Activated CD4-positive, alpha-beta T cell treated with anti-CD3 and anti-CD28 coated beads for 36 hours (primary cell): ENCODE results near the gene CAMKV. TPM values are rescaled to one million over a fixed set of nuclear protein-coding genes. Genes with fewer than 3 reads are reported as not detected.
"Not testable (repeated sequence)": the region's sequence is repeated elsewhere in the genome, so short reads cannot be mapped to it uniquely, and the experiment has no call there.

Source experiments
- ATAC-seq: fragments of 200-7000 bp; cut with Tn5 transposase; one replicate; pipeline ENCODE4 v1.10.0; 2021; ENCODE audit warnings: mild to moderate bottlenecking, moderate library complexity
- CTCF ChIA-PET: fragments of 350-600 bp; sonication (Branson Sonifier 250); formaldehyde crosslinking; loops from one replicate; lab custom pipeline; 2021; ENCODE audit warnings: antibody characterized with exemption; lab: Charles Lee
- POLR2A ChIA-PET: fragments of 350-600 bp; sonication (Branson Sonifier 250); formaldehyde crosslinking; loops from one replicate; lab custom pipeline; 2021; ENCODE audit warnings: antibody characterized with exemption, inconsistent platforms; lab: Charles Lee
- DNase-seq: peaks from one replicate; pipeline ENCODE4 v3.0.0-alpha.2; 2020
- H3K27ac Mint-ChIP-seq: one replicate; pipeline ENCODE4 v1.8.0; 2021; ENCODE audit warnings: mixed read lengths
- H3K27me3 Mint-ChIP-seq: one replicate; pipeline ENCODE4 v1.8.0; 2021; ENCODE audit warnings: mixed read lengths
- H3K36me3 Mint-ChIP-seq: one replicate; pipeline ENCODE4 v1.8.0; 2021; ENCODE audit warnings: low read depth, mixed read lengths
- H3K4me1 Mint-ChIP-seq: one replicate; pipeline ENCODE4 v1.8.0; 2021; ENCODE audit warnings: mixed read lengths
- H3K4me3 Mint-ChIP-seq: one replicate; pipeline ENCODE4 v1.8.0; 2021; ENCODE audit warnings: mild to moderate bottlenecking, moderate library complexity, mixed read lengths
- H3K9me3 Mint-ChIP-seq: one replicate; pipeline ENCODE4 v1.8.0; 2021; ENCODE audit warnings: low read depth, mixed read lengths
- intact Hi-C, 2 experiments: fragments of 100-400 bp; cut with DNase I in 1 of 2; cut with micrococcal nuclease in 1 of 2; formaldehyde crosslinking; loops; one replicate each; pipeline versions ENCODE4 v1.14.2 to v1.15.1; 2022 to 2024; cut with DNase I, micrococcal nuclease
- total RNA-seq, 2 experiments: library from RNA; stranded (reverse); gene quantifications; one replicate each; pipeline ENCODE4 v1.2.3, GENCODE V29; 2021

Gene CAMKV, protein sequence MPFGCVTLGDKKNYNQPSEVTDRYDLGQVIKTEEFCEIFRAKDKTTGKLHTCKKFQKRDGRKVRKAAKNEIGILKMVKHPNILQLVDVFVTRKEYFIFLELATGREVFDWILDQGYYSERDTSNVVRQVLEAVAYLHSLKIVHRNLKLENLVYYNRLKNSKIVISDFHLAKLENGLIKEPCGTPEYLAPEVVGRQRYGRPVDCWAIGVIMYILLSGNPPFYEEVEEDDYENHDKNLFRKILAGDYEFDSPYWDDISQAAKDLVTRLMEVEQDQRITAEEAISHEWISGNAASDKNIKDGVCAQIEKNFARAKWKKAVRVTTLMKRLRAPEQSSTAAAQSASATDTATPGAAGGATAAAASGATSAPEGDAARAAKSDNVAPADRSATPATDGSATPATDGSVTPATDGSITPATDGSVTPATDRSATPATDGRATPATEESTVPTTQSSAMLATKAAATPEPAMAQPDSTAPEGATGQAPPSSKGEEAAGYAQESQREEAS
- total RNA-seq, result 1 to 10 TPM; 1.1 to 1.3 TPM

DNA sequence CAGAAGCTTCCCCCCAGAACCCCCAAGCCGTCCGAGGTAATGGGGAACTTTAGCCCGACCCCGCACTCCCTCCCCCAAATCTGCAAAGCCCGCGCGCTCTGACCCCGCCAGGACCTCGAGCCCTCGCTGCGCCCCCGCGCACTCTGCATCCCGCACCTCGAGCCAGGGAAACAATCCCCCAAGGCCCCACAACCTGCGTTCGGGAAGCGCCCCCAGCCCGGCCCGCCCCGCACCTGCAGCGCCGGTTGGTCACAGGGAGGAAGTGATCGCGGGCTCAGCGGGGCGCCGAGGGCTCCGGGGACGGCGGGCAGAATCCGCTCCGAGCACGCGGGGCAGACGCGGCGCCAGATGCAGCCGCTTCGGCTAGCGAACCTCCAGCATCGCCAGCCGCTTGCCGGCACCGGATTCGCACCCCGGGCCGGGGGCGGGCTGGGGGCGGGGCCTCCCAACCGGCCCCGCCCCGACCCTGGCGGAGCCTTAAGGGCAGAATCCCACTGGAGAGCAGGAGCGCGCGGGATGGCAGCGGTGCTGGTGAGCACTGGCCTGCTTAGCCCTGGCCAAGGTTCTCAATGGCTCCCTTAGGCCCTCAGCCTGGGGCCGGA is at the start of gene CAMKV:
Gene CAMKV, minus strand, starts transcription at position 382 of the 602 bp plus-strand sequence. CDS start 7,518 bp downstream, outside the sequence.
- H3K27me3 Mint-ChIP-seq, result peaks cover 29% of the 10 kb centered on the region
- no peaks in the 10 kb centered on the region for H3K4me1 Mint-ChIP-seq
- peak; percentile 59 for ATAC-seq
- ChIA-PET POLR2A (interaction anchor here (0.6 kb wide), 1 partner anchor 120 kb away, joined by 8 read pairs; no protein-coding TSS in a partner anchor), CTCF (interaction anchor here (0.7 kb wide), 1 partner anchor 319 kb away, joined by 3 read pairs; no protein-coding TSS in a partner anchor)
- H3K4me3 Mint-ChIP-seq, result no peak within 1 kb of the TSS
- H3K36me3 Mint-ChIP-seq, result no peaks in the 10 kb centered on the region
- peak; percentile 61 for DNase-seq
- H3K27ac Mint-ChIP-seq, result no peak within 1 kb of the TSS
- intact Hi-C loops, result loop anchor here in 1 of 2 experiments (1.0 kb wide), 1 partner anchor 13 kb away; the partner anchor contains the start of gene TRAIP
- H3K9me3 Mint-ChIP-seq, result no peaks in the 10 kb centered on the region

DNA sequence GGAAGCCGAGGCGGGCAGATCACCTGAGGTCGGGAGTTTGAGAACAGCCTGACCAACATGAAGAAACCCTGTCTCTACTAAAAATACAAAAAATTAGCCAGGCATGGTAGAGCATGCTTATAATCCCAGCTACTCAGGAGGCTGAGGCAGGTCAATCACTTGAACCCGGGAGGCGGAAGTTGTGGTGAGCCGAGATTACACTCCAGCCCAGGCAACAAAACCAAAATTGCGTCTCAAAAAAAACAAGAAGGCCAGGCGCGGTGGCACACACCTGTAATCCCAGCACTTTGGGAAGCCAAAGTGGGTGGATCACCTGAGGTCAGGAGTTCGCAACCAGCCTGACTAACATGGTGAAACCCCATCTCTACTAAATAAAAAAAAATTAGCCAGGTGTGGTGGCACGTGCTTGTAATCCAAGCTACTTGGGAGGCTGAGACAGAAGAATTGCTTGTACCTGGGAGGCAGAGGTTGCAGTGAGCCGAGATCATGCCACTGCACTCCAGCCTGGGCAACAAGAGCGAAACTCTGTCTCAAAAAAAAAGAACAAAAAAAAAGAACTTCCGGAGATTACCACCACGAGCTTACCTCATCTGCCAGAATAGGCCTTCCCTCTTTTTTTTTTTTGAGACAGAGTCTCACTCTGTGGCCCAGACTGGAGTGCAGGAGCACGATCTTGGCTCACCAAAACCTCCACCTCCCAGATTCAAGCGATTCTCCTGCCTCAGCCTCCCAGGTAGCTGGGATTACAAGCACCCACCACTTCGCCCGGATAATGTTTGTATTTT is 48.3 kb upstream of the CAMKV start:
- H3K4me3 Mint-ChIP-seq, H3K27me3 Mint-ChIP-seq, DNase-seq, CTCF ChIA-PET, ATAC-seq, H3K9me3 Mint-ChIP-seq, H3K36me3 Mint-ChIP-seq, intact Hi-C loops, H3K4me1 Mint-ChIP-seq: not testable (repeated sequence)
- POLR2A ChIA-PET, result interaction anchor here (0.5 kb wide), 1 partner anchor 54 kb away, joined by 4 read pairs; no protein-coding TSS in a partner anchor
- peak overlapping the region; percentile 51 for H3K27ac Mint-ChIP-seq

DNA sequence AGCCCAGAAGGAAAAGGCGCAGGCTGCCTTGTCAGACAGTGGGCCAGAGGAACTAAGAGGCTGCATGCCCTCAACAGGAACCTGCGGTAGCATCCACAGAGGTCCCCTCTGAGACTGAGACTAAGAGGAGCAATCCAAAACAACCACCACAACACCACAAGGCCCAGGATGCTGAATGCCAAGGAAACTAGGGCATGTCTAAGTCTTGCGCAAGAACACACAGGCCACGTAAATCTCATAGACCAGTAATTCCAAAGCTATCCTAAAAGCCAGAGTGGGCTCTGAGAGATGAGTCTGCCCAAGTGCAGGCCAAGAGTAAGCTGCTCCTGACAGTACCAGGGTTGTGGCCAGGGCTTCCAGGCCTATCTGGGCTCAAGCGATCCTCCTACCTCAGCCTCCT is 47.0 kb upstream of the CAMKV start:
- ATAC-seq (no peak), DNase-seq (no peak)
- POLR2A ChIA-PET, result no interaction called here
- H3K27me3 Mint-ChIP-seq, result no peaks in the 10 kb centered on the region
- H3K9me3 Mint-ChIP-seq, result no peaks in the 10 kb centered on the region
- peaks cover 6% of the 10 kb centered on the region for H3K36me3 Mint-ChIP-seq
- no peak overlapping the region for H3K4me3 Mint-ChIP-seq
- H3K27ac Mint-ChIP-seq, result no peak overlapping the region
- no peaks in the 10 kb centered on the region for H3K4me1 Mint-ChIP-seq
- CTCF ChIA-PET, result no interaction called here
- intact Hi-C loops, result no loop called here

DNA sequence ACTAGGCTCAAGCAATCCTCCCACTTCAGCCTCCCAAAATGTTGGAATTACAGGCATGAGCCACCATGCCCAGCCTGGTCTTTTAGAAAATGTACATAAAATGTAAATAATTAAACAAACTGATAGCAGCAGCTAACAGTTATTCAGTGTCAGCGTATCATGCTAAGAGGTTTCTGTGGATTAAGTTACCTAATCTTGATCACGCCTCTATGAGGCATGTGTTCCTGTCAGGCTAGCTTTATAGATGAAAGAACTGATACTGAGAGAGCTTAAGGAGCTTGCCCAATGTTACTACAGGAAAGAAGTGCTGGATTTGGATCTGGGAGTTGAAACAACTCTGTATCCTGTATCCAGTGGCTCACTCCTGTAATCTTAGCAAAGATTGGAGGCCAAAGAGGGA is 45.2 kb upstream of the CAMKV start:
- no peak overlapping the region for H3K27ac Mint-ChIP-seq
- H3K9me3 Mint-ChIP-seq, result no peaks in the 10 kb centered on the region
- intact Hi-C loops, result no loop called here
- H3K36me3 Mint-ChIP-seq, result peaks cover 9% of the 10 kb centered on the region
- H3K4me1 Mint-ChIP-seq, result no peaks in the 10 kb centered on the region
- no peak overlapping the region for H3K4me3 Mint-ChIP-seq
- H3K27me3 Mint-ChIP-seq, result no peaks in the 10 kb centered on the region
- DNase-seq, result no peak
- ChIA-PET CTCF (interaction anchor here (0.6 to 2.4 kb wide), 3 partner anchors 9 to 834 kb away, joined by 5 to 9 read pairs (median 6); partner anchors contain the start of gene MON1A), POLR2A (interaction anchor here (0.5 kb wide), 1 partner anchor 110 kb away, joined by 3 read pairs; no protein-coding TSS in a partner anchor)
- ATAC-seq, result no peak

DNA sequence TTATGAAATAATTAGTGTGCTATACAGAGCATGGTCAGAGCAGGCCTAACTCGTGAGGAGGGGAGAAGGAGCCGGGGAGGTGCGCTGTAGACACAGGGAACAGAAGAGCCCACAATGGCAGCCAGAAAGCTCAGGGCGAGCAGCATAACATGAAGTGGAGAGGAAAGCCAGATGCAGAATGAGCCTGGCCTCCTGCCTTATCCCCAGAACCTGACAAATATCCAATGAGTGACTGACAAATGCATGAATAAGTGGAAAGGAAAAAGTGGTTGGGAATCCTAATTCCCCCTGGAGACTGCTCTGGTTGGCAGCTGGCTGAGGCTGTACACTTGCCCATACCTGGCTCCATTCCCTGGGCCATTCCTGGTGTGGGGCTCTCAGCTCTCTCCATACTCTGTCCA is 43.2 kb upstream of the CAMKV start:
- Mint-ChIP-seq H3K27ac (no peak overlapping the region), H3K27me3 (no peaks in the 10 kb centered on the region), H3K4me3 (no peak overlapping the region), H3K4me1 (no peaks in the 10 kb centered on the region), H3K36me3 (peaks cover 12% of the 10 kb centered on the region), H3K9me3 (no peaks in the 10 kb centered on the region)
- ATAC-seq (no peak), DNase-seq (no peak)
- ChIA-PET POLR2A (no interaction called here), CTCF (interaction anchor here (0.7 kb wide), 1 partner anchor 101 kb away, joined by 3 read pairs; no protein-coding TSS in a partner anchor)
- intact Hi-C loops, result no loop called here

DNA sequence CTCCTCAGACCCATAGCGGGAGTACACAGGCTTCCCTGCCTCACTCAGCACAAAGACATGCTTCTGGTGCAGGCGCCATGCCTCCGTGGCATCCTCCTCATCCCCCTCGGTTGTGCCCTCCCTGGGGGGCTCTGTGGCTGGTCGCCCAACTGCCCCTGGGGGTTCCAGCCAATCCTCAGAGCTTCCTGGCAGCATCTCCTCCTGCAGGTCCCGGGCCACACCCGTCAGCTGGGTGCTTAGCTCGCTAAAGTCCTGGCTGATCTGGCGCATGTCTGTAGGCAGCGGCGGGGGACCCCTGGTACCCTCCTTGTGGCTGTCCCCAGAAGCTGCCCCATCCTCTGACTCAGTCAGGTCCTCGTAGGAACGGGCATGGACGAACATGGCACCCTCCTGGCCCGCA is 41.9 kb upstream of the CAMKV start:
- POLR2A ChIA-PET, result no interaction called here

DNA sequence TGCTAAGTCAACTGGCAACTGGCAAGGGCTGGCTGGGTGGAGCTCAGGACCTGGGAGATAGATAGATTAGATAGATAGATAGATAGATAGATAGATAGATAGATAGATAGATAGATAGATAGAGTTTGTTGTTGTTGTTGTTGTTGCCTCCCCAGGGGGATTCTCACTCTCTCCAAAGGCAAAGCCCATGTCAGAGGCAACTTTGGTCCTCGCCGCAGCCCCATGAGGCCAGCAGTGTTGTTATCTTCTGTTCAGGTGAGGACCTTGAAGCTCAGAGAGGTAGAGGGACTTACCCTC is 41.4 kb upstream of the CAMKV start:
- H3K9me3 Mint-ChIP-seq, result no peaks in the 10 kb centered on the region
- ATAC-seq (no peak), DNase-seq (no peak)
- ChIA-PET CTCF (interaction anchor here (0.6 to 1.5 kb wide), 2 partner anchors 17 to 137 kb away, joined by 3 to 4 read pairs; no protein-coding TSS in a partner anchor), POLR2A (no interaction called here)
- no peak overlapping the region for H3K4me3 Mint-ChIP-seq
- peaks cover 11% of the 10 kb centered on the region for H3K36me3 Mint-ChIP-seq
- H3K27me3 Mint-ChIP-seq, result no peaks in the 10 kb centered on the region
- H3K27ac Mint-ChIP-seq, result no peak overlapping the region
- intact Hi-C loops, result no loop called here
- H3K4me1 Mint-ChIP-seq, result peaks cover 9% of the 10 kb centered on the region

More for the DNA sequence above, 41.9 kb upstream of the CAMKV start:
- intact Hi-C loops, result no loop called here
- H3K27me3 Mint-ChIP-seq, result no peaks in the 10 kb centered on the region
- no peak overlapping the region for H3K4me3 Mint-ChIP-seq
- no peak overlapping the region for H3K27ac Mint-ChIP-seq
- ATAC-seq (no peak), DNase-seq (no peak)
- CTCF ChIA-PET, result interaction anchor here (1.5 kb wide), 1 partner anchor 17 kb away, joined by 4 read pairs; no protein-coding TSS in a partner anchor
- no peaks in the 10 kb centered on the region for H3K9me3 Mint-ChIP-seq
- H3K4me1 Mint-ChIP-seq, result peaks cover 3% of the 10 kb centered on the region
- peaks cover 11% of the 10 kb centered on the region for H3K36me3 Mint-ChIP-seq

DNA sequence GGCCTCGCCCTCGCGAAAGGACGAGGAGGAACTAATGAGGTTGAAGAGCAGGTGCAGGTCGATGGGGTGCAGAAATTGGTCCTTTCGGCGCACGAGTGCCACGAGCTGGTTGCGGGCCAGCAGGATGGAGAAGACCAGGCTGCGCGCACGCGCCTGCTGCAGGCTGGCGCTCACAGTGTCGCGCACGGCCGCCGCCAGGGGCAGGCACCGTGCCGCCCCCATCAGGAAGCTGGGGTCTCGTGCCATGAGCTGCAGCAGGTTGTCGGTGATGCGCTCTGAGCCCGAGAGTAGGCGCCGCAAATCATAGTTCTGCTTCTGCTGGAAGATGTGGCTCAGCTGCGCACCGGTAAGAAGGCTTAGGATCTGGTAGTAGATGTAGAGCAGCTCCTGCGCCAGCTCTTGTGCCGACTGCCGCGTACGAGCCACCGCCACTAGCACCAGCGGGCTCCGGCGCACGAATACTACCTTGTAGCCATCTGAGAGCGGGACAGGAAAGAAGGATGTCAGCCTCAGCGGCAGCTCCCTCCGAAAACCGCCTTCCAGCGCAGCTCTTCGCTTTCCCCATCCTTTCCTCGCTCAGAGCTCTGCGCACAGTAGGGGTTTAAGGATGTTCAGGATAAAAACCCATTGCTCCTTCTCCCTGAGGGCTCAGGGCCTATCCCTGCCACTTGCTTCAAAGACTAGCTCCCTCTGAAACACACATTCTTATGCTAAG is 40.9 kb upstream of the CAMKV start:
- Mint-ChIP-seq H3K27ac (no peak overlapping the region), H3K27me3 (no peaks in the 10 kb centered on the region), H3K36me3 (peaks cover 11% of the 10 kb centered on the region), H3K4me3 (no peak overlapping the region), H3K9me3 (no peaks in the 10 kb centered on the region), H3K4me1 (peaks cover 14% of the 10 kb centered on the region)
- ChIA-PET POLR2A (interaction anchor here (0.8 kb wide), 1 partner anchor 30 kb away, joined by 3 read pairs; the partner anchor contains the start of gene RBM6), CTCF (interaction anchor here (0.6 to 1.5 kb wide), 4 partner anchors 14 to 137 kb away, joined by 3 to 4 read pairs (median 3); no protein-coding TSS in a partner anchor)
- DNase-seq, result no peak
- intact Hi-C loops, result no loop called here
- no peak for ATAC-seq

DNA sequence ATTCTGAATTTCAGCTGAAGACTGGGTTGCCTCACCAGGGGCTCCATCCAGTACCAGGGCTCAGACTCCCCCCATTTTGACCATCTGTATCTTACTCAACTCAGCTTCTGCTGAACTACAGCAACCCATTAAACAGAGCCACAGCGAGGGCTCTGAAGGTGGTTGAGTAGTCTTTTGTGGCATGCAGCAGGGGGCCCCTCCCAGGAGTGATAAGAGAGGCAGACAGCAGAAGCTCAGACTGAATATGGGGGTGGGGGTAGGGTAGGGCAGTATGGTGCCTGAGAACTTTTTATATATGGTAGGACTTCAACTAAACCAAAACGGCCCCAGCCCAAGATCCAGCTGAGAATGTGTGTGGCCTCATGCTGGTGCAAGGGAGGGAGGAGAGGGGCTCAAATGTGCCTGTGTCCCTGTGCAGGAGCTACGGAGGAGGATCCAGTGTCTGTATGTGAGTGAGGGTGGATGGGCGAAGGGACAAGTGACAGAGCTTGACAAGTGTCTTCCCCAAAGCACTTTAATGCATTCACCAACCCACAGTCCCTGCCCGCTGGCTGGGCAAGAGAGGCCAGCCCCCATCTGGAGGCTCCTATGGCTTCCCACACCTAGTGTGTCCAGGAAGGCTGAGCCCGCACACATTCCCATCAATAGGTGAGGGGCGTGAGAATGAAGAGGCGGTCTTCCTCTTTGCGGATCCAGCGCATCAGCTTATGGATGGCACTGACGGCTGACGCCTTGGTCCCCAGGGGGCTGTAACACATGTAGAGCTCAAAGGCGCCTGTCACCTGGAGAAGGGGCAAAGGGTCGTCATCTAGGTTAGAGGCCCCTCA is 38.9 kb upstream of the CAMKV start:
- Mint-ChIP-seq H3K9me3 (no peaks in the 10 kb centered on the region), H3K27ac (no peak overlapping the region), H3K36me3 (peaks cover 13% of the 10 kb centered on the region), H3K27me3 (no peaks in the 10 kb centered on the region), H3K4me1 (peaks cover 22% of the 10 kb centered on the region), H3K4me3 (no peak overlapping the region)
- intact Hi-C loops, result loop anchor here (5.0 to 10.0 kb wide), 4 partner anchors 106 to 366 kb away; partner anchors contain the start of genes GMPPB (in 1 of the 2) and INKA1 (in 1 of the 2)
- ChIA-PET POLR2A (no interaction called here), CTCF (interaction anchor here (0.7 to 1.8 kb wide), 9 partner anchors 17 to 118 kb away, joined by 3 to 6 read pairs (median 4); partner anchors contain the start of genes CDHR4 and MON1A)
- DNase-seq, result no peak
- ATAC-seq, result no peak
